Measurements from ENCODE around the gene CSF2.

Gene CSF2

GRCh38 chr5:132070460-132071337 lies 2.9 kb upstream of the CSF2 start:
- DNase-seq = no peak

DNA sequence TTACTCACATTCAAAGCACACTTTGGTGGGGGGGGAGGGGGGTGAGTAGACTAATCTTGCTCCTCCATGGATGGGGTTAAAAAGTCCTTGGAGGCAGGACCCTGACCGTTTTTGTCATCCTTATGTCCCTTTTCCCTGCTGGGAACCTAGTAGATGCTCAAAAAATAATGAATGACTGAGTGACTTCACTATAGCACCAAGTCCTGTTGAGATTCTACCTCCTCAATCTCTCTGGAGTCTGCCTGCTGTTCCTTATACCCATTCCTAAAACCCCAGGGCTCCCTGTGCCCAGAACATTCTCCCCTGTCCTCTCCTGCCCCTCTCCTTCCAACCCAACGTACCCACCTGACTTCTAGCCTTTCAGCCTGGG lies 2.3 kb upstream of the CSF2 start:
- no peak for DNase-seq

GRCh38 chr5:132072070-132072469 lies 1.5 kb upstream of the CSF2 start:
- DNase-seq = no peak

- no peak for DNase-seq
These were observed 1.1 kb upstream of the CSF2 start for GRCh38 chr5:132072528-132072927.

DNA sequence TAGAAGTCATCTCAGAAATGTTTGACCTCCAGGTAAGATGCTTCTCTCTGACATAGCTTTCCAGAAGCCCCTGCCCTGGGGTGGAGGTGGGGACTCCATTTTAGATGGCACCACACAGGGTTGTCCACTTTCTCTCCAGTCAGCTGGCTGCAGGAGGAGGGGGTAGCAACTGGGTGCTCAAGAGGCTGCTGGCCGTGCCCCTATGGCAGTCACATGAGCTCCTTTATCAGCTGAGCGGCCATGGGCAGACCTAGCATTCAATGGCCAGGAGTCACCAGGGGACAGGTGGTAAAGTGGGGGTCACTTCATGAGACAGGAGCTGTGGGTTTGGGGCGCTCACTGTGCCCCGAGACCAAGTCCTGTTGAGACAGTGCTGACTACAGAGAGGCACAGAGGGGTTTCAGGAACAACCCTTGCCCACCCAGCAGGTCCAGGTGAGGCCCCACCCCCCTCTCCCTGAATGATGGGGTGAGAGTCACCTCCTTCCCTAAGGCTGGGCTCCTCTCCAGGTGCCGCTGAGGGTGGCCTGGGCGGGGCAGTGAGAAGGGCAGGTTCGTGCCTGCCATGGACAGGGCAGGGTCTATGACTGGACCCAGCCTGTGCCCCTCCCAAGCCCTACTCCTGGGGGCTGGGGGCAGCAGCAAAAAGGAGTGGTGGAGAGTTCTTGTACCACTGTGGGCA lies 642 bp downstream of the CSF2 start:
- no peak for DNase-seq

- no peak for DNase-seq
These were observed 1.5 kb downstream of the CSF2 start for GRCh38 chr5:132074772-132075718.

GRCh38 chr5:132075719-132076077 lies 2.1 kb downstream of the CSF2 start:
- no peak for DNase-seq

GRCh38 chr5:132076202-132076830 lies 2.7 kb downstream of the CSF2 start:
- DNase-seq = no peak

DNA sequence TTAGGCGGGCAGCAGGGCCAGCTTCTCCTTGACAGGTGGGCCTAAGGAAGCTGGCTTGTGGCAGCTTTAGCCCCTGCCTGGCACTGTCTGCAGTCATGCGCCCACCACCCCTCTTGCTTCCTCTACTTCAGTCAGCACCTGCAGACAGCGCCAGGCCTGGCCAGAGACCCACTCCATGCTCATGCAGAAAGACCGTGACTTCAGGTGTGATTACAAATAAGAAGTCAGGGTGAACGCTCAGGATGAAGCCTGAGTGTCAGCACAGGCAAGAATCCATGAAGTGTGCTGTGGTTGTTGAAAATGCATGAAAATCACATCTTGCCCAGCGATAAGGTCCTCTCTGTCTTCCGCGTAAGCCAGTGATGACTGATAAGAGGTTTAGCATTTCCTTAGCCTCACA lies 3.4 kb downstream of the CSF2 start:
- no peak for DNase-seq

DNA sequence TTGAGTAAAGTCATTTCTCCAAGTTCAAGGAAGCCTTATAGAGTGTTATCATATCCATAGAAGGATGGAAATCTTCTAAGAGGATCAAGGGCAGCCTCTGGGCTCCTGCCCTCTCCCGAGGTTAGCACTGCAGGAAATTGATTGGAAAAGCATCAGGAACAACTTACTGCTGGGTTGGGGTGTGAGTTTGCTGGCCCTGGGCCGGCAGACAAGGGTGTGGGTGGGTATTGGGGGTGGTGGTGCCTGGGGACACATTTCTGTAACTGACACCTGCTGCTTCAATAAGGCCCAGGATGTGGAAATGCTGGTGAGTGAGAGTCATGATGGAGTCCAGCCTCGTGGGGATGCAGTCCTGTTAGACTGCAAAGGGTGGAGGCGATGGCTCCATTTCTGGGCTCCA lies 5.5 kb downstream of the CSF2 start:
- no peak for DNase-seq

- no peak for DNase-seq
These were observed 6.0 kb downstream of the CSF2 start for GRCh38 chr5:132079619-132080018.

- no peak for DNase-seq
These were observed 7.0 kb downstream of the CSF2 start for GRCh38 chr5:132080595-132080994.

GRCh38 chr5:132081458-132081857 lies 7.9 kb downstream of the CSF2 start:
- DNase-seq = no peak

GRCh38 chr5:132082329-132083023 lies 8.9 kb downstream of the CSF2 start:
- no peak for DNase-seq

DNA sequence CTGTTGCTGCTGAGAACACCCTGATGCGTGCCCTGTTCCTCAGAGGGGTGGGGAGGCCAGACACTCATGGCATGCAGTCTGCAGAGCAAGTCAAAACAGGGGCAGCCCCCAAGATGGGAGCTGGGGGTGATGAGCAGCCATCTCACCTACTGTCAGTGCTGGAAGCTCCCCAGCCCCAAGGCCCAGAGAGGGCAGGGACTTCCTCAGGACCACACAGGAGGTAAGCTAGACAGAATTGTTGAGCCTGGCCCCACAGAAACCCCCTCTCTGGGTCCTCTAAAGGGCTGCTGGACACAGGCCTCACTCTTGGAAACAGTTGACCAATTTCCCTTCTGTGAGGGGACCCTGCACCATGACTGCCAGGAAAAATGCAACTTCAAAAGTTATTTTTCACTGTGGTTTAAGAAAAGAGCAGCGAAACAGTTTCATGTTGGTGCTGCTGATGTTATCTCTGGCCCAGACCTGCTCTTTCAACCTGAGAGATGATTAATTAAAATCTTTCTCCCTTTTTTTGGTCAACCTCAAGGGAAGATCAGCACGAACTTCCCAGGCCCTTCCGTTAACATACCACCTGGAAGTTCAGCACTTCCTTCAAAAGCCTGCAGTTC lies 9.6 kb downstream of the CSF2 start:
- DNase-seq = no peak

DNA sequence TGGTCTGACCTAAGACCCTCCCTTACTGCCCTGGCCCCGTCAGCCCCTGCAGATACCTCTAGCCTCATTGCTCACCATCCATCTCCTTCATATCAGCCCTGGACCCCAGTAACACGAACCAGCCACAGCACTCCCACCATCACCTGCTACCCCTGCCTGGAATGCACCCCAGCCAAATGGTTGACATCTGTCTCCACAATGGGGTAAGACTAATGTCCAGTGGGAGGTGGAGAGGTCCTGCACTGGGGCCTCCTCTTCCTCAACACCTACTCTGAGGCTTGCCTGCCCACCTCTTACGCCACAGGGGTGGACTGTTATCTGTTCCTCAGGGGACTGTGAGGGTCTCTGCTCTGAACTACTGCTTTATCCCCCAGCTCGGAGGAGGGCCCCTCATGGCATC lies 12.1 kb downstream of the CSF2 start:
- no peak for DNase-seq

DNA sequence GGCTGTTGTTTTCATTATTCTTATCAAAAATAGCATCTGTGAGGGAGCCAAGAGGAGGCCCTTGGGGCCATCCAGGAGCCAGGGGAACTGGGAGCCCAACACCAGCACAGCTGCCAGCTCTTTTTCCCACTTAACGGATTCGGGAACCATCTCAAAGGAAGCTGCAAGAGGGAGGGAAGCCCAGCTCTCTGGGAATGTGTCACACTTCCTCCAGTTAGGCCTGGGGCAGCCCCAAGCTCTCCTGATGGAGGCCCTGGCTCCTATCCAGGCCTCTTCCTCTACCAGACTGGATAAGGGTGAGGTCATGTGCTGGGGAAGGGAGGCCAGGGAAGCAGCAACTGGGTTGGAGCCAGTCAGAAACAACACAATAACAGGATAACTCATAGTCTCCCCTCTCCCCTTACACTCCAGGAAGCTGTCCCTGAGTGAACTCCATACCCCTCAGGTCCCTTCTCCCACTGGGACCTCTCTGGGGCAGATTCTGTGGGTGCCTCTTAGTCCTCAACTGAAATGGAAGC lies 12.7 kb downstream of the CSF2 start:
- no peak for DNase-seq

DNA sequence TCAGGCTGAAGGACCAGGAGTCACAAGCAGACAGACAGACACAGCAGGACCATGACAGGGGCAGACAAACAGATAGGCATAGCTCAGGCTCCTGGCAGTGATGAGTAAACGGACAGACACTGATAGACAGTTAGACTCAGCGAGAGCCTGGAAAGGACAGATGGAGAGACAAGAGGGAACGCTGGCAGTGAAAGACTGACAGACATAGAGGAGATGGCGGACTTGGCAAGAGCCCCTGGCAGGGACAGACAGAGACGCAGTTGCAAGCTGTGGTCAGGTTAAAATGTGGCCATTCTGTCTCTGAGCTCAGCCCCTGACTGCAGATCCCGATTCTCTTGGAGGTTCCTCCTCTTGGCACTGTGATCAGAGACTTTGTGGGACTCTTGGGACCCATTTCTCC lies 13.6 kb downstream of the CSF2 start:
- no peak for DNase-seq

GRCh38 chr5:132087661-132088060 lies 14.1 kb downstream of the CSF2 start:
- DNase-seq = no peak

GRCh38 chr5:132089363-132089762 lies 15.8 kb downstream of the CSF2 start:
- DNase-seq = no peak

DNA sequence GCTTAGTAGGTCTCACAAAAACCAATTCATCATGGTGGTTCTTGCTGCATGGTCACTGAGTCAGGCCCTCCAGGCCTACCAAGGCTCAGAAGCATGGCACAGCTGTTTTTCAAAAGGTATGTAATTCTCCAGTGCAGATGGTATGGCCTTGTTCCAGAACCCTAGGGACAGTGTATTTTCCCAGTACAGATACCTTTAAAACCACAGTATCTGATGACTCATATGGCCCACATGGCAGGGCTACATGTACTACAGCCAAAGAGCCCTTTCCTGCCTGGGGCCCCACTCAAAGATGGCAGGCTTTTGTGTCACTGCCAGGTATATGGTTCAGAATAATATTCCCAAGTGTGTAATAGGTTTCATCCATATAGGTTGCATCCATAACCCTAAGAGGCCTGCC lies 16.5 kb downstream of the CSF2 start:
- DNase-seq = no peak

GRCh38 chr5:132093271-132093670 lies 19.7 kb downstream of the CSF2 start:
- no peak for DNase-seq

Data from hippocampal formation (tissue), 2 donors.